Right lobe of liver (tissue), 6 donors: Measurements from ENCODE around the gene FBLN2. TPM values are rescaled to one million over a fixed set of nuclear protein-coding genes. Genes with fewer than 3 reads are reported as not detected.

Source experiments
- ATAC-seq, 4 donors: fragments of 200-7000 bp; cut with Tn5 transposase; one replicate each; pipeline ENCODE4 v1.9.1; 2020; ENCODE audit warnings: mild to moderate bottlenecking in 4 of 4, moderate library complexity in 4 of 4
- DNase-seq, 3 donors: peaks; one replicate each; pipeline ENCODE4 v3.0.0-alpha.2; 2020
- H3K27ac ChIP-seq, 3 donors: fragments of 200-600 bp; one replicate each; pipeline ENCODE4 v1.8.0; 2022
- H3K27me3 ChIP-seq, 2 donors: fragments of 200-600 bp; one replicate each; pipeline ENCODE4 v1.8.0; 2022
- H3K36me3 ChIP-seq, 4 donors: fragments of 200-600 bp; sonication (generic) in 1 of 4; one replicate each; pipeline versions ENCODE4 v1.5.1 to v1.8.0; 2017 to 2022; ENCODE audit warnings: control low read depth in 1 of 4
- H3K4me1 ChIP-seq, 4 donors: fragments of 200-600 bp; sonication (generic) in 1 of 4; one replicate each; pipeline versions ENCODE4 v1.5.1 to v1.8.0; 2017 to 2022; ENCODE audit warnings: control low read depth in 1 of 4
- H3K4me3 ChIP-seq, 3 donors: fragments of 200-600 bp; one replicate each; pipeline ENCODE4 v1.8.0; 2022
- H3K9me3 ChIP-seq, 4 donors: fragments of 200-600 bp; sonication (generic) in 1 of 4; one replicate each; pipeline versions ENCODE4 v1.5.1 to v1.8.0; 2017 to 2022; ENCODE audit warnings: control low read depth in 1 of 4
- POLR2A ChIP-seq: fragments of 450-650 bp; IDR thresholded peaks from one replicate; pipeline ENCODE4 v1.6.1; 2017; ENCODE audit warnings: antibody characterized with exemption, mild to moderate bottlenecking
- WGBS: methylation state at CpG from one replicate; pipeline ENCODE4 v1.1.6; 2018; ENCODE audit warnings: low coverage, low lambda C conversion rate; ENCODE audit not compliant: insufficient coverage; ENCODE audit errors: missing lambda C conversion rate; 5-methylcytosine and 5-hydroxymethylcytosine counted together
- intact Hi-C, 2 donors: fragments of 100-400 bp; cut with DNase I; formaldehyde crosslinking; loops; one replicate each; pipeline versions ENCODE4 v1.11.2 to v1.14.1; 2022
- total RNA-seq, 6 experiments: library from RNA; depleted of rRNA in 2 of 6; stranded (reverse); fragments of >200 nt in 2 of 6; fragmentation: NEBNext Ultra II Directional in 3 of 6; extraction: Animal tissue kit (Norgen Biotek cat#: 25700) in 3 of 6; gene quantifications; one replicate each; pipeline versions ENCODE4 v1.1.0 to v1.2.4, GENCODE V29; 2016 to 2023
- TF ChIP-seq, protein P1 (sequence below), 4 donors: fragments of 200-600 bp in 3 of 4; fragments of 450-650 bp in 1 of 4; IDR thresholded peaks; one replicate each; pipeline versions ENCODE4 v1.5.1 to v1.8.0; 2016 to 2022; ENCODE audit warnings: antibody characterized with exemption in 4 of 4, mild to moderate bottlenecking in 2 of 4
- donor health status: DM: no; HTN: yes; CAD: no.
- donor health status: DM: no; HTN: no; CAD: no.
- donor health status: DM: no; HTN: no; CAD: no.
- donor health status: DM: no; HTN: yes; CAD: no.
- donor health status: DM: no; HTN: yes; CAD: no.

Gene FBLN2
- total RNA-seq, 6 experiments from 2014 or later: 1.9 to 4.0 (median 2.7) TPM

DNA sequence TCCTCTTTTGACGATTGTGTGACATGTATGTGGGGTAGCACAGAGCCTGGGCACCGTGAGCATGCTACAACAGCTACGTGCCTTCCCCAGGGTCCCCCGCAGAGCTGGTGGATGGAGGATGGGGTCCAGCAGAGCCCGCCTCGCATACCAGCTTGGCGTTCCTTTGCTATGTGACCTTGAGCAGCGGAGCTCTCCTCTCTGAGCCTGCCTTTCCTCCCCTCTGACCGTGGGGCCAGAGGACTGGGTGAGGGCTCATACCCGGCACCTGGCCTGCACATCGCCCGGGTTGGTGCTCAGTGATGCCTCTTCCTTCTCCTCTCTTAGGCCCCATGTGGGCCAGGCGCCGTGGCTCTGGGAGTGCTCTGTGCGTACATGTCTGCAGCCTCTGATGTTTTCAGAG lies 73.4 kb downstream of the FBLN2 start:
- Histone ChIP-seq H3K27ac (no peak overlapping the region), H3K4me3 (no peak overlapping the region), H3K4me1 (no peaks in the 10 kb centered on the region), H3K36me3 (no peaks in the 10 kb centered on the region), H3K9me3 (no peaks in the 10 kb centered on the region), H3K27me3 (no peaks in the 10 kb centered on the region)
- no peak for DNase-seq
- WGBS: no CpG with 5 or more reads among the region's 15 CpGs
- ATAC-seq: no peak
- TF ChIP-seq POLR2A: no peak
- intact Hi-C loops: no loop called here

DNA sequence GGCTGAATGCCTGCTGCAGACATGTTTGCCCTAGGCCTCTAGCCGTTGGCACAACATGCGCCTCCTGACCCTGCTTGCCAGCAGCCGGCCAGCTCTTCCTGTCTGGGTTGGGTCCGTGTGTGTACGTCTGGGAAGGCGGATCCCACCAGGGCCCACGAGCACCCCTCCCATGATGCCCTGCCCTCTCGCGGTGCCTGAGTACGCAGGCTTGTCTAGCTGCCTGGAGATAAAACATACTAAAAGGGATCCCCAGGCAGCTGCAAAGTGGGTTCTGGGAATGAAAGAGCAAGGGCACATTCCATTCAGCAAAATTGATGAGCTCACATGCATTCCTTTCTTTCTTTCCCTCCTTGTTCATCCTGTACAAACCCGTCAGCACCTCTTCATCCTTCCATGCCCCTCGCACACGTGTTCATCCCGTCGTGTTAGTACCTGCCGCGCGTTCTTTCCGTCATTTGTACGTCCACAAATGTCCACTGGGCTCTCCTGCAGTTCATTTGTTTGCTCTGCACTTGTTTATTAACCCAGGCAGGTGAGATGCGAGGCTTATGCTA lies 74.3 kb downstream of the FBLN2 start:
- peak in 2 of 4 donors; percentile 15 to 18 for ATAC-seq
- no peaks in the 10 kb centered on the region for H3K9me3 ChIP-seq
- H3K27me3 ChIP-seq: no peaks in the 10 kb centered on the region
- intact Hi-C loops: no loop called here
- DNase-seq: peak in 1 of 3 donors; percentile 46
- TF ChIP-seq POLR2A: no peak
- TF ChIP-seq, protein P1, sequence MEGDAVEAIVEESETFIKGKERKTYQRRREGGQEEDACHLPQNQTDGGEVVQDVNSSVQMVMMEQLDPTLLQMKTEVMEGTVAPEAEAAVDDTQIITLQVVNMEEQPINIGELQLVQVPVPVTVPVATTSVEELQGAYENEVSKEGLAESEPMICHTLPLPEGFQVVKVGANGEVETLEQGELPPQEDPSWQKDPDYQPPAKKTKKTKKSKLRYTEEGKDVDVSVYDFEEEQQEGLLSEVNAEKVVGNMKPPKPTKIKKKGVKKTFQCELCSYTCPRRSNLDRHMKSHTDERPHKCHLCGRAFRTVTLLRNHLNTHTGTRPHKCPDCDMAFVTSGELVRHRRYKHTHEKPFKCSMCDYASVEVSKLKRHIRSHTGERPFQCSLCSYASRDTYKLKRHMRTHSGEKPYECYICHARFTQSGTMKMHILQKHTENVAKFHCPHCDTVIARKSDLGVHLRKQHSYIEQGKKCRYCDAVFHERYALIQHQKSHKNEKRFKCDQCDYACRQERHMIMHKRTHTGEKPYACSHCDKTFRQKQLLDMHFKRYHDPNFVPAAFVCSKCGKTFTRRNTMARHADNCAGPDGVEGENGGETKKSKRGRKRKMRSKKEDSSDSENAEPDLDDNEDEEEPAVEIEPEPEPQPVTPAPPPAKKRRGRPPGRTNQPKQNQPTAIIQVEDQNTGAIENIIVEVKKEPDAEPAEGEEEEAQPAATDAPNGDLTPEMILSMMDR (IDR thresholded peaks at IDR 0.05): no peak
- H3K4me1 ChIP-seq: no peaks in the 10 kb centered on the region
- H3K36me3 ChIP-seq: no peaks in the 10 kb centered on the region
- no peak overlapping the region for H3K4me3 ChIP-seq
- H3K27ac ChIP-seq: no peak overlapping the region
- WGBS: 31% methylated on average over 14 of the region's 21 CpGs

DNA sequence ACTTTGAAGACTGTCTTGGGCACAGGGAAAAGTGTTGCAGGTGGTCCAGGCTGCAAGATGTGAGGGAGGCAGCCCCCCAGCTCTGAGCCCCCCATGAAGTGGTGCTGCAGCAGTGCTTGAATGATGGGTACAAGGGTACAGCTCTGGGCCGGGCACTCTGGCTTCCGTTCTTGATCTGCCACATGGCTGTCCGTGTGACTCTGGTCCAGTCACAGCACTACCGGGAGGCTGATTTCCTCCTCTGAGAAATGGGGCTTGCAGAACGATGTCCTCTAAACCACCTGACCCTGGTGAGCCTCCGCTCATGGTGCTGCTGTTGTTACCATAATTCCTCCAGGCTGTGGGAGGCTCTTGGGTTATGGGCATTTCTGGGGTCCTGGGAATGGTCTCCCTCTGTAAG lies 75.1 kb downstream of the FBLN2 start:
- H3K4me3 ChIP-seq: no peak overlapping the region
- H3K36me3 ChIP-seq: no peaks in the 10 kb centered on the region
- ATAC-seq (no peak), DNase-seq (peak in 1 of 3 donors; percentile 19)
- no peaks in the 10 kb centered on the region for H3K27me3 ChIP-seq
- H3K4me1 ChIP-seq: no peaks in the 10 kb centered on the region
- intact Hi-C loops: no loop called here
- 82% methylated on average over 2 of the region's 6 CpGs for WGBS
- TF ChIP-seq, protein P1 (IDR thresholded peaks at IDR 0.05): no peak
- no peak for TF ChIP-seq POLR2A
- no peak overlapping the region for H3K27ac ChIP-seq
- H3K9me3 ChIP-seq: no peaks in the 10 kb centered on the region

DNA sequence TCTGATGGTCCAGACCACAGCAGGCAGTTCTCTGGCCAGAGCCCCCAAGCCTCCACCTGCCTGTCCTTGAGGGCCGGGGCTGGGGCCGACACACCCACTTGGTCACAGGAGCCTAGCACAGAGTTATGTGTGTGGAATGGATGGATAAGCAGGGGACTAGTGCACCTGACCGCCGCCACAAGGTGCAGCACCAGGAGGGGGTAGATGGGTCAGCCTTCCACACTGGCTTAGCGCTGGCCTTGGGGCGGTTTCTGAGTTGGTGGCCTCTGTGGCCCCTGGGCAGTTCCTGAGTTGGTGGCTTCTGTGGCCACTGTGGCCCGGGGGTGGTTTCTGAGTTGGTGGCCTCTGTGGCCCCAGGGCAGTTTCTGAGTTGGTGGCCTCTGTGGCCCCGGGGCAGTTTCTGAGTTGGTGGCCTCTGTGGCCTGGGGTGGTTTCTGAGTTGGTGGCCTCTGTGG lies 75.8 kb downstream of the FBLN2 start:
- Histone ChIP-seq H3K4me1 (no peaks in the 10 kb centered on the region), H3K9me3 (no peaks in the 10 kb centered on the region), H3K4me3 (no peak overlapping the region), H3K36me3 (no peaks in the 10 kb centered on the region), H3K27ac (no peak overlapping the region), H3K27me3 (no peaks in the 10 kb centered on the region)
- DNase-seq (peak in 1 of 3 donors; percentile 39), ATAC-seq (no peak)
- WGBS: no CpG with 5 or more reads among the region's 8 CpGs
- intact Hi-C loops: no loop called here
- TF ChIP-seq, protein P1 (IDR thresholded peaks at IDR 0.05): no peak

DNA sequence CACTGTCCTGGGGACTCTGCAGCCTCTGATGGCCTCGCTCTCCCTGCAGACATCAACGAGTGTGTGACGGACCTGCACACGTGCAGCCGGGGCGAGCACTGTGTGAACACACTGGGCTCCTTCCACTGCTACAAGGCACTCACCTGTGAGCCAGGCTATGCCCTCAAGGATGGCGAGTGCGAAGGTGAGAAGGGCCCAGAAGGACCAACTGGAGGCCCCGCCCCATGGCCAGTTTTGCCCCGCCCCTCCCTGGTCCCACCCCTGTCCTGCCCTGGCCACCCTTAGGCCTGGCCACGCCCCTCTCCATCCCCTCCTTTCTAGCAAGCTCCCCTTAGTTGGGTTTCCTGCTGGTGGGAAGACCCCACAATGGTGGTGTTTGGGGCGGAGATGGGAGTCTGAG lies 77.5 kb downstream of the FBLN2 start:
- H3K9me3 ChIP-seq: no peaks in the 10 kb centered on the region
- H3K27ac ChIP-seq: no peak overlapping the region
- H3K4me1 ChIP-seq: no peaks in the 10 kb centered on the region
- intact Hi-C loops: no loop called here
- peak in 1 of 3 donors; percentile 39 for DNase-seq
- no peak for TF ChIP-seq POLR2A
- TF ChIP-seq, protein P1 (IDR thresholded peaks at IDR 0.05): no peak
- no peak for ATAC-seq
- H3K4me3 ChIP-seq: no peak overlapping the region
- WGBS: 94% methylated on average over 6 of the region's 12 CpGs
- no peaks in the 10 kb centered on the region for H3K36me3 ChIP-seq
- no peaks in the 10 kb centered on the region for H3K27me3 ChIP-seq
